Activated T-cell treated with anti-CD3 and anti-CD28 coated beads, Interleukin-2, amount 50 U/mL, for 4 hours (primary cell): Measurements from ENCODE around the gene PPP4R1. TPM values are rescaled to one million over a fixed set of nuclear protein-coding genes. Genes with fewer than 3 reads are reported as not detected.
"Not testable (repeated sequence)": the region's sequence is repeated elsewhere in the genome, so short reads cannot be mapped to it uniquely, and the experiment has no call there.

ENCODE experiments used
- ATAC-seq, 2 donors: fragments of 200-7000 bp; cut with Tn5 transposase; one replicate each; pipeline ENCODE4 v1.10.0; 2021
- DNase-seq: peaks from one replicate; pipeline ENCODE4 v3.0.0-alpha.2; 2020
- H3K27me3 Mint-ChIP-seq: one replicate; pipeline ENCODE4 v1.8.0; 2021; ENCODE audit warnings: low read depth, mixed read lengths
- H3K36me3 Mint-ChIP-seq: one replicate; pipeline ENCODE4 v1.8.0; 2022; ENCODE audit warnings: mixed read lengths; ENCODE audit not compliant: insufficient read depth
- H3K4me1 Mint-ChIP-seq: one replicate; pipeline ENCODE4 v1.8.0; 2021; ENCODE audit warnings: low read depth, mixed read lengths
- H3K4me3 Mint-ChIP-seq: one replicate; pipeline ENCODE4 v1.8.0; 2021; ENCODE audit warnings: mild to moderate bottlenecking, moderate library complexity, mixed read lengths
- H3K9me3 Mint-ChIP-seq: one replicate; pipeline ENCODE4 v1.8.0; 2021; ENCODE audit warnings: mixed read lengths
- total RNA-seq, 3 donors: library from RNA; stranded (reverse); gene quantifications; one replicate each; pipeline ENCODE4 v1.2.1, GENCODE V29; 2021

PPP4R1 gene
- total RNA-seq, 3 donors from 2014 or later, result 32.6 to 38.3 (median 36.8) TPM

GRCh38 chr18:9642799-9643462, 28.6 kb upstream of the PPP4R1 start:
- ATAC-seq, result no peak
- H3K9me3 Mint-ChIP-seq, result no peaks in the 10 kb centered on the region
- peaks cover 3% of the 10 kb centered on the region for H3K27me3 Mint-ChIP-seq
- DNase-seq, result no peak
- H3K36me3 Mint-ChIP-seq, result no peaks in the 10 kb centered on the region
- no peaks in the 10 kb centered on the region for H3K4me1 Mint-ChIP-seq
- H3K4me3 Mint-ChIP-seq, result no peak overlapping the region

- not testable (repeated sequence) for H3K9me3 Mint-ChIP-seq, DNase-seq, H3K4me1 Mint-ChIP-seq, H3K36me3 Mint-ChIP-seq, H3K4me3 Mint-ChIP-seq, H3K27me3 Mint-ChIP-seq, ATAC-seq
Measured at GRCh38 chr18:9641081-9641480, 26.7 kb upstream of the PPP4R1 start.

DNA sequence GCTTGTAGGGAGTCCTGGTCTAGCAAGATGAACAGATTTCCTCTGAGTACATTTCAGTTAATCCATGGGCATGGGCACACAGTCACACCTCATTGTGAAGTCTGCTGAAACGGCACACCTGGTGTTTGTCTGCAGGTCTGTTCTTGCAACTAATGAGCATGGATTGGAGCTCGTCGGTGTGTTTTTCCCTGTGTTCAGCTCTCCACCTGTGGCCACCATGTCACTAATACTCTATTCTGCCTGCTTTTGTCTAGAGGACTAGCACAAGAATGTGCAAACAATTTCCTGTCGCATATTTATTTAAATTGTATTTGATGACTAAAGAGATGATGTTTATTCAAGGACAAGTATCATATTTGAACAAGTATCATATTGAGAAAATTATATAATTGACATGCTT, 24.5 kb upstream of the PPP4R1 start:
- DNase-seq (no peak), ATAC-seq (no peak)
- Mint-ChIP-seq H3K36me3 (no peaks in the 10 kb centered on the region), H3K4me3 (no peak overlapping the region), H3K4me1 (no peaks in the 10 kb centered on the region), H3K27me3 (peaks cover 3% of the 10 kb centered on the region), H3K9me3 (peaks cover 9% of the 10 kb centered on the region)

- ATAC-seq (no peak), DNase-seq (no peak)
- H3K4me3 Mint-ChIP-seq, result no peak overlapping the region
- no peaks in the 10 kb centered on the region for H3K36me3 Mint-ChIP-seq
- no peaks in the 10 kb centered on the region for H3K4me1 Mint-ChIP-seq
- H3K9me3 Mint-ChIP-seq, result peaks cover 9% of the 10 kb centered on the region
- no peaks in the 10 kb centered on the region for H3K27me3 Mint-ChIP-seq
Measured at GRCh38 chr18:9637036-9637767, 22.8 kb upstream of the PPP4R1 start.

- ATAC-seq, result no peak
- H3K4me3 Mint-ChIP-seq, result no peak overlapping the region
Measured at GRCh38 chr18:9634856-9635255, 20.5 kb upstream of the PPP4R1 start.

DNA sequence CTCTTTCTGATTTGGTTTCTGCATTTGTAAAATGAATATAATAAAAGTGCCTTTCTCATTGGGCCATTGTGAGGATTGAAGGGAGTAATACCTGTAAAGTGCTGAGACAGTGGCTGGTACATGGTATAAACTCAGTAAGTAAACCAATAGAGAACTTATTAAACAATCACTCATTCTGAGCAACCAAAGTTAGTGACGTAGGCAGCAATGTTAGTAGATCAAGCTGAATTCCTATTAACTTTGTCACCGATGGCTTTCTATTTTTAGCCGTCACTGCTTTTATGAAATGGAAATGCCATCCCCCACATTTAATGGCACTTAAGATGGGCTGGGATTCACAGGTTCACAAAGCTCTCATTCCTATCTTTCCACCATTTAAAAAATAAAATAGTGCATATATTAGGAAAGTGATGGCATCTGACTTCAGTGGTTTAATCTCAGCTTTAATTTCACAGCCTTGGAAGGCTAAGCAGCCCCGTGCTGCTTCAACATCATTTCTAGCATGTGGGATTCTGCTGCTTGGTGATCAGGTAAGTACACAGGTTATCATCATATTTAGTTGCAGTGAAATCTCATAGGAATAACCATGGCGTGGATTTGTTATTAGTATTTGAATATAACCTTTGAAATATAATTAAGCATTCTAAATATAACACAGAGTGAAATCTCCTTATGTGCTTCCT, 17.6 kb upstream of the PPP4R1 start:
- ATAC-seq (no peak), DNase-seq (no peak)
- peaks cover 9% of the 10 kb centered on the region for H3K9me3 Mint-ChIP-seq
- no peaks in the 10 kb centered on the region for H3K36me3 Mint-ChIP-seq
- no peak overlapping the region for H3K4me3 Mint-ChIP-seq
- no peaks in the 10 kb centered on the region for H3K4me1 Mint-ChIP-seq
- peaks cover 10% of the 10 kb centered on the region for H3K27me3 Mint-ChIP-seq

More at GRCh38 chr18:9634856-9635255, 20.5 kb upstream of the PPP4R1 start:
- Mint-ChIP-seq H3K9me3 (peaks cover 9% of the 10 kb centered on the region), H3K27me3 (peaks cover 7% of the 10 kb centered on the region), H3K36me3 (no peaks in the 10 kb centered on the region), H3K4me1 (no peaks in the 10 kb centered on the region)
- no peak for DNase-seq

- Mint-ChIP-seq H3K36me3 (no peaks in the 10 kb centered on the region), H3K9me3 (peaks cover 6% of the 10 kb centered on the region), H3K4me1 (no peaks in the 10 kb centered on the region), H3K27me3 (peaks cover 10% of the 10 kb centered on the region), H3K4me3 (no peak overlapping the region)
- no peak for DNase-seq
- no peak for ATAC-seq
Measured at GRCh38 chr18:9630444-9630843, 16.1 kb upstream of the PPP4R1 start.

DNA sequence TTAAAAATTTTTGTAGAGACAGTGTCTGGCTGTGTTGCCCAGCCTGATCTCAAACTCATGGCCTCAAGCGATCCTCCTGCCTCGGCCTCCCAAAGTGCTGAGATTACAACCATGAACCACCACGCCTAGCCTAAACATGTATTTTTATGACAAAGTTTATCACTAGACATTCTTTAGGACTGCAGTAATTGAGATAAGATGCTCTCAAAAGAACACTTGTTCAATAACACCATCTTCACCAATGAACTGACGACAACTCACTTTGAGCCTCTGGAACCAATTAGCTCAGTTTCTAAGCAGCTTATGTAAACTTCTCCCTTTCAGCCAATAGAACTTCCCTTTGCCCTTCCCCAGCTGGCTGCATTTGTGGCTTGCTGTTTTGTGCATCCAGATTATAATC, 15.3 kb upstream of the PPP4R1 start:
- Mint-ChIP-seq H3K9me3 (no peaks in the 10 kb centered on the region), H3K36me3 (no peaks in the 10 kb centered on the region), H3K4me3 (no peak overlapping the region), H3K27me3 (peaks cover 10% of the 10 kb centered on the region), H3K4me1 (no peaks in the 10 kb centered on the region)
- ATAC-seq (no peak), DNase-seq (no peak)

GRCh38 chr18:9628984-9629383, 14.6 kb upstream of the PPP4R1 start:
- H3K4me3 Mint-ChIP-seq, result no peak overlapping the region
- ATAC-seq, result no peak
- no peaks in the 10 kb centered on the region for H3K9me3 Mint-ChIP-seq
- no peak for DNase-seq
- peaks cover 10% of the 10 kb centered on the region for H3K27me3 Mint-ChIP-seq
- no peaks in the 10 kb centered on the region for H3K36me3 Mint-ChIP-seq
- H3K4me1 Mint-ChIP-seq, result no peaks in the 10 kb centered on the region

GRCh38 chr18:9627642-9628041, 13.3 kb upstream of the PPP4R1 start:
- Mint-ChIP-seq H3K27me3 (peaks cover 10% of the 10 kb centered on the region), H3K9me3 (no peaks in the 10 kb centered on the region)
- ATAC-seq, result no peak

DNA sequence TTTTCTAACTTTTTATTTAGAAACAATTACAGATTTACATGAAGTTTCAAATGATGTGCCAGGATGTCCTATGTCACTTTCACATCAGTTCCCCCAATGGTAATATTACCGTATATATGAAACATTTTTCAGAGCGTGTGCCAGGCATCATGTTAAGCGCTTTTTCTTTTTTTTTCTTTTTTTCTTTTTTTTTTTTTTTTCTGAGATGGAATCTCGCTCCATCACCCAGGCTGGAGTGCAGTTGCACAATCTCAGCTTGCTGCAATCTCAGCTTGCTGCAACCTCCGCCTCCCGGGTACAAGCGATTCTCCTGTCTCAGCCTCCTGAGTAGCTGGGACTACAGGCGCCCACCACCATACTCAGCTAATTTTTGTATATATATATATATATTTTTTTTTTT, 5.6 kb upstream of the PPP4R1 start:
- Mint-ChIP-seq H3K4me3 (no peak overlapping the region), H3K9me3 (no peaks in the 10 kb centered on the region), H3K36me3 (no peaks in the 10 kb centered on the region), H3K4me1 (peaks cover 10% of the 10 kb centered on the region), H3K27me3 (no peaks in the 10 kb centered on the region)
- ATAC-seq, result no peak
- no peak for DNase-seq

More at GRCh38 chr18:9627642-9628041, 13.3 kb upstream of the PPP4R1 start:
- Mint-ChIP-seq H3K4me1 (no peaks in the 10 kb centered on the region), H3K4me3 (no peak overlapping the region), H3K36me3 (no peaks in the 10 kb centered on the region)
- no peak for DNase-seq

GRCh38 chr18:9619545-9619944, 5.2 kb upstream of the PPP4R1 start:
- no peaks in the 10 kb centered on the region for H3K9me3 Mint-ChIP-seq

DNA sequence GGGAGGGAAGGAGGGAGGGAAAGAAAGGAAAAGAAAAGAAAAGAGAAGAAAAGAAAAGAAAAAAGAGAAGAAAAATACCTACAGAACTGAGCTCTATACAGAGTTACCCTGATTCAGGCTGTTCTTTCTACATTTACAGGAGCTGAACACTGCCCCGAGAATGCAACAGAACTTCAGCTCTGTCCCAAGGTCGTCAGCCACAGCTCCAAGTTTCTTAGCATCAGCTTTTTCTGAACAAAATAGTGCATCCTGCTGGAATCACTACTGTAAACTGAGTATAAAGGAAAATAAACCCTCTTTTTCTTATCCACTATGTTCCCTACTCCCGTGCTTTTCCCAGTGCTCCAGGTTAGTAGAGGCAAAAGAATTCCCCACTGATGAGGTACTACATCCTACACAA, 4.7 kb upstream of the PPP4R1 start:
- DNase-seq (no peak), ATAC-seq (no peak)
- Mint-ChIP-seq H3K9me3 (no peaks in the 10 kb centered on the region), H3K4me3 (no peak overlapping the region), H3K4me1 (peaks cover 10% of the 10 kb centered on the region), H3K36me3 (no peaks in the 10 kb centered on the region), H3K27me3 (no peaks in the 10 kb centered on the region)

More at GRCh38 chr18:9619545-9619944, 5.2 kb upstream of the PPP4R1 start:
- ATAC-seq, result peak; percentile 31 to 46
- Mint-ChIP-seq H3K36me3 (no peaks in the 10 kb centered on the region), H3K4me3 (no peak overlapping the region), H3K4me1 (peaks cover 10% of the 10 kb centered on the region), H3K27me3 (no peaks in the 10 kb centered on the region)
- DNase-seq, result no peak

GRCh38 chr18:9617006-9617542, 2.7 kb upstream of the PPP4R1 start:
- DNase-seq (no peak), ATAC-seq (no peak)
- Mint-ChIP-seq H3K4me1 (peaks cover 27% of the 10 kb centered on the region), H3K27me3 (no peaks in the 10 kb centered on the region), H3K36me3 (peaks cover 1% of the 10 kb centered on the region), H3K9me3 (no peaks in the 10 kb centered on the region), H3K4me3 (no peak overlapping the region)
